ENCODE measurements around the gene TM4SF5.

- TF ChIP-seq RXRA (IDR thresholded peaks at IDR 0.05; ENCODE audit: borderline replicate concordance, low read depth) (no peak), SMC3 (IDR thresholded peaks at IDR 0.05; ENCODE audit: low read depth, low read length) (no peak), CHD2 (IDR thresholded peaks at IDR 0.05; ENCODE audit: low read length, partially characterized antibody) (no peak), MEF2A (IDR thresholded peaks at IDR 0.05; ENCODE audit: borderline replicate concordance, low read depth) (no peak), REST (IDR thresholded peaks at IDR 0.05; ENCODE audit: low read depth, low read length) (no peak), POLR2AphosphoS5 (IDR thresholded peaks at IDR 0.05; ENCODE audit: low read depth, low read length) (no peak), NFIC (IDR thresholded peaks at IDR 0.05; ENCODE audit: borderline replicate concordance) (no peak), PBX3 (IDR thresholded peaks at IDR 0.05) (no peak), GABPA (IDR thresholded peaks at IDR 0.05; ENCODE audit: low read depth) (no peak)
- TF ChIP-seq, protein P1, sequence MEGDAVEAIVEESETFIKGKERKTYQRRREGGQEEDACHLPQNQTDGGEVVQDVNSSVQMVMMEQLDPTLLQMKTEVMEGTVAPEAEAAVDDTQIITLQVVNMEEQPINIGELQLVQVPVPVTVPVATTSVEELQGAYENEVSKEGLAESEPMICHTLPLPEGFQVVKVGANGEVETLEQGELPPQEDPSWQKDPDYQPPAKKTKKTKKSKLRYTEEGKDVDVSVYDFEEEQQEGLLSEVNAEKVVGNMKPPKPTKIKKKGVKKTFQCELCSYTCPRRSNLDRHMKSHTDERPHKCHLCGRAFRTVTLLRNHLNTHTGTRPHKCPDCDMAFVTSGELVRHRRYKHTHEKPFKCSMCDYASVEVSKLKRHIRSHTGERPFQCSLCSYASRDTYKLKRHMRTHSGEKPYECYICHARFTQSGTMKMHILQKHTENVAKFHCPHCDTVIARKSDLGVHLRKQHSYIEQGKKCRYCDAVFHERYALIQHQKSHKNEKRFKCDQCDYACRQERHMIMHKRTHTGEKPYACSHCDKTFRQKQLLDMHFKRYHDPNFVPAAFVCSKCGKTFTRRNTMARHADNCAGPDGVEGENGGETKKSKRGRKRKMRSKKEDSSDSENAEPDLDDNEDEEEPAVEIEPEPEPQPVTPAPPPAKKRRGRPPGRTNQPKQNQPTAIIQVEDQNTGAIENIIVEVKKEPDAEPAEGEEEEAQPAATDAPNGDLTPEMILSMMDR (IDR thresholded peaks at IDR 0.05), result no peak
- TF ChIP-seq, protein P2, sequence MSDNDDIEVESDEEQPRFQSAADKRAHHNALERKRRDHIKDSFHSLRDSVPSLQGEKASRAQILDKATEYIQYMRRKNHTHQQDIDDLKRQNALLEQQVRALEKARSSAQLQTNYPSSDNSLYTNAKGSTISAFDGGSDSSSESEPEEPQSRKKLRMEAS (IDR thresholded peaks at IDR 0.05; ENCODE audit: low read depth), result no peak
Measured at GRCh38 chr17:4785311-4786105, 13.8 kb downstream of the TM4SF5 start.

All from SK-N-SH (cell line).